IMR-90 (cell line): ENCODE results near the gene GATA1. TPM values are rescaled to one million over a fixed set of nuclear protein-coding genes. Genes with fewer than 3 reads are reported as not detected.

Experiments used
- MAFK ChIP-seq: IDR thresholded peaks from 2 replicates; pipeline ENCODE4 v1.6.1; 2012; ENCODE audit warnings: low read depth, low read length, improper control_type of control experiment
- MXI1 ChIP-seq: IDR thresholded peaks from 2 replicates; pipeline ENCODE4 v1.6.1; 2012; ENCODE audit warnings: low read depth, mild to moderate bottlenecking, low read length, moderate library complexity, borderline replicate concordance
- RAD21 ChIP-seq: IDR thresholded peaks from 2 replicates; pipeline ENCODE4 v1.6.1; 2012; ENCODE audit warnings: low read length, improper control_type of control experiment
- RCOR1 ChIP-seq: IDR thresholded peaks from 2 replicates; pipeline ENCODE4 v1.6.1; 2012; ENCODE audit warnings: mild to moderate bottlenecking, low read length, improper control_type of control experiment; ENCODE audit not compliant: insufficient replicate concordance
- USF2 ChIP-seq: fragments of 150-350 bp; IDR thresholded peaks from 2 replicates; pipeline ENCODE4 v1.6.1; 2017; ENCODE audit warnings: mild to moderate bottlenecking, antibody characterized with exemption, low read length, low read depth
- polyA plus RNA-seq, 3 experiments: library from polyadenylated mRNA; depleted of rRNA; stranded (reverse); fragments of >200 nt; gene quantifications; 2 replicates each; pipeline ENCODE4 v1.2.3, GENCODE V29; 2012; ENCODE audit warnings: low replicate concordance in 1 of 3
- total RNA-seq: library from RNA; depleted of rRNA; stranded (reverse); fragments of >200 nt; gene quantifications from 2 replicates; pipeline ENCODE4 v1.2.3, GENCODE V29; 2012

GATA1 gene
- total and polyA plus RNA-seq, 2 of the 4 experiments (the other 2 are of a cell fraction), result not detected

DNA sequence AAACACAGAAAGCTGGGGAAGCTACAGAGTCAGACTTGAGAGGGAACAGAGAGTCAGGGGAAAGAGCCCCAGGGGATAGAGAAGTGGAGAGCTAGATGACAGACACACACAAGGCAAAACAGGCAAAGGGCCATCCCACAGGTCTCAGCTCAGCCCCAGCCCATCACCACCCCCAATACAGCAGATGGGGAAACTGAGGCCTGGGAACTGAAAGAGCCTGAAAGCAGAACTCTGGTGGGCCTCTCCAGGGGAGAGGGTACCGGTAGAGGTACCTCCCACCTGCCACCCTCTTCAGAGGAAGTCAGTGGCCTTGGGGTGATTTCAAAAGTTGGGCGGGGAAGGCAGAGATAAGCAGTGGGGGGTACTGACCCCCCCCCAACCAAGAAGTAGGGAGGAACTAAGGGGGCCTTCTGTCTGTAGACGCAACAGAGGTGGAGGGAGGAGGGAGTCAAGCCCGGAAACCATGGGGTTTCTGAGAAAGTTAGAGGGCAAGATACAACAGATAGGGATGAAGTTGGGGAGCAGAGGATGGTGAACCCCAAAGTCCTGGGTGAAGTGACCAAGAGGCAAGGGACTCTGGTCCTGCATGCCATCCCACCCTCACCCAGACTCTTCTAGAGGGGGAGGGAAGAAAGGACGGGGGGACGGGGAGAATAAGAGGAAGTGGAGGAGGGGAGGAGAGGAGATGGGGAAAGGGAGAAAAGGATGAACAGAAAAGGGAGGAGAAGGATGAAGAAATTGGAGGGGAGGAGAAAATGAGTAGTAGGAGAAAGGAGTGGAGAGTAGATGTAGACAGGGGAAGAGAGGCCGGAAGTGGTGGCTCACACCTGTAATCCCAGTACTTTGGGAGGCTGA lies 3.2 kb downstream of the GATA1 start (continued):
- TF ChIP-seq MXI1 (no peak), USF2 (no peak), RCOR1 (no peak), RAD21 (no peak), MAFK (no peak)
